Keratinocyte (primary cell): Measurements from ENCODE around the gene PRPF6. TPM values are rescaled to one million over a fixed set of nuclear protein-coding genes. Genes with fewer than 3 reads are reported as not detected.

ENCODE experiments used
- DNase-seq: peaks from one replicate; pipeline ENCODE4 v3.0.0-alpha.2; 2011; ENCODE audit warnings: low read depth, missing footprints, low spot score
- FAIRE-seq: peaks from 2 replicates; lab custom pipeline; 2011; peaks lifted over from hg19 to GRCh38; lab: Jason Lieb, UNC
- H2AFZ ChIP-seq: 2 replicates; pipeline ENCODE4 v1.6.0; 2012; ENCODE audit warnings: low read length, control low read depth, inconsistent platforms; ENCODE audit not compliant: control insufficient read depth
- H3K27ac ChIP-seq: 2 replicates; pipeline ENCODE4 v1.5.1; 2011; ENCODE audit warnings: low read length; ENCODE audit not compliant: control insufficient read depth, insufficient read depth
- H3K27me3 ChIP-seq: 3 replicates; pipeline ENCODE4 v1.6.0; 2011; ENCODE audit warnings: low read length; ENCODE audit not compliant: control insufficient read depth, insufficient read depth; ENCODE audit errors: extremely low read depth
- H3K36me3 ChIP-seq, 2 experiments: 2 replicates in 1 of 2; 3 replicates in 1 of 2; pipeline ENCODE4 v1.5.1; 2011; ENCODE audit warnings: low read length in 2 of 2, mild to moderate bottlenecking in 1 of 2; ENCODE audit not compliant: control insufficient read depth in 2 of 2, insufficient read depth in 2 of 2; ENCODE audit errors: extremely low read depth in 1 of 2
- H3K4me1 ChIP-seq: 3 replicates; pipeline ENCODE4 v1.5.1; 2011; ENCODE audit warnings: low read length; ENCODE audit not compliant: control insufficient read depth, insufficient read depth; ENCODE audit errors: extremely low read depth
- H3K4me2 ChIP-seq: 3 replicates; pipeline ENCODE4 v1.6.0; 2011; ENCODE audit warnings: low read depth, low read length; ENCODE audit not compliant: control insufficient read depth, insufficient read depth; ENCODE audit errors: extremely low read depth
- H3K4me3 ChIP-seq, 3 experiments: fragments of 200-600 bp in 1 of 3; sonication (generic) in 1 of 3; 2 replicates in 2 of 3; 3 replicates in 1 of 3; pipeline ENCODE4 v1.5.1; 2011 to 2016; ENCODE audit warnings: low read length in 3 of 3, mild to moderate bottlenecking in 3 of 3, control low read depth in 2 of 3, inconsistent platforms in 1 of 3, low read depth in 1 of 3, mixed read lengths in 1 of 3, mixed run types in 1 of 3, moderate library complexity in 1 of 3; ENCODE audit not compliant: control insufficient read depth in 2 of 3, insufficient read depth in 2 of 3; ENCODE audit errors: extremely low read depth in 1 of 3
- H3K79me2 ChIP-seq: 2 replicates; pipeline ENCODE4 v1.6.0; 2012; ENCODE audit warnings: low read length; ENCODE audit not compliant: control insufficient read depth, insufficient read depth
- H3K9ac ChIP-seq: 3 replicates; pipeline ENCODE4 v1.6.0; 2011; ENCODE audit warnings: low read length; ENCODE audit not compliant: control insufficient read depth, insufficient read depth; ENCODE audit errors: extremely low read depth
- H3K9me1 ChIP-seq: 3 replicates; pipeline ENCODE4 v1.6.0; 2011; ENCODE audit warnings: low read length; ENCODE audit not compliant: control insufficient read depth, insufficient read depth; ENCODE audit errors: extremely low read depth
- H3K9me3 ChIP-seq: 2 replicates; pipeline ENCODE4 v1.5.1; 2012; ENCODE audit warnings: low read depth, low read length; ENCODE audit not compliant: control insufficient read depth
- H4K20me1 ChIP-seq: 3 replicates; pipeline ENCODE4 v1.6.0; 2011; ENCODE audit warnings: low read length; ENCODE audit not compliant: control insufficient read depth, insufficient read depth; ENCODE audit errors: extremely low read depth
- CTCF ChIP-seq, 3 experiments: IDR thresholded peaks in 1 of 3; conservative IDR thresholded peaks in 1 of 3; optimal IDR thresholded peaks in 1 of 3; 2 replicates in 2 of 3; 3 replicates in 1 of 3; pipeline versions ENCODE3 to v1.5.1; 2011; ENCODE audit warnings: low read length in 3 of 3, mild to moderate bottlenecking in 3 of 3, moderate library complexity in 2 of 3, control low read depth in 1 of 3, inconsistent platforms in 1 of 3; ENCODE audit not compliant: insufficient read depth in 2 of 3; ENCODE audit errors: extremely low read depth in 1 of 3
- EZH2 ChIP-seq: IDR thresholded peaks from one replicate; pipeline ENCODE4 v1.6.1; 2012; ENCODE audit warnings: inconsistent platforms, mild to moderate bottlenecking, low read length, moderate library complexity
- dilution Hi-C: fragments of 300-500 bp; cut with MboI; formaldehyde crosslinking; loops from one replicate; pipeline ENCODE4 v1.7.0; 2020; ENCODE audit warnings: low sequenced_read_pairs; ENCODE audit not compliant: extremely low pct_ligation_motif_present
- polyA plus RNA-seq, 5 experiments: library from polyadenylated mRNA; depleted of rRNA in 3 of 5; stranded (reverse) in 3 of 5; stranded (forward) in 1 of 5; unstranded in 1 of 5; fragments of >200 nt; gene quantifications; 1 replicate in 1 of 5; 2 replicates in 3 of 5; 3 replicates in 1 of 5; pipeline versions ENCODE4 v1.2.1 to v1.2.3, GENCODE V29; 2011 to 2012; ENCODE audit warnings: missing spikeins in 2 of 5, low read depth in 1 of 5, low replicate concordance in 1 of 5

PRPF6 gene
- polyA plus RNA-seq, 1 donor (not counting 4 experiments of a cell fraction or from before 2014, with no cell fraction given) = 30.5 TPM

GRCh38 chr20:63963348-63963741, 17.6 kb upstream of the PRPF6 start:
- Histone ChIP-seq H3K27ac (no peak overlapping the region), H3K4me3 (no peak overlapping the region), H3K9ac (no peak overlapping the region)

GRCh38 chr20:63963784-63964301, 17.1 kb upstream of the PRPF6 start:
- H3K4me2 ChIP-seq = no peak overlapping the region
- FAIRE-seq = no peak

More at GRCh38 chr20:63963348-63963741, 17.6 kb upstream of the PRPF6 start:
- TF ChIP-seq CTCF (optimal IDR thresholded peaks at IDR 0.05 in 1 of 3, IDR thresholded peaks at IDR 0.05 in 1 of 3, conservative IDR thresholded peaks at IDR 0.05 in 1 of 3; ENCODE audit: extremely low read depth in 1 of 3, insufficient read depth in 2 of 3, low read length in 3 of 3) (no peak), EZH2 (no peak)
- H3K36me3 ChIP-seq = peaks cover 34 to 35% of the 10 kb centered on the region in 2 experiments
- no peak overlapping the region for H3K4me2 ChIP-seq
- dilution Hi-C loops = no loop called here
- no peaks in the 10 kb centered on the region for H4K20me1 ChIP-seq
- H3K4me1 ChIP-seq = no peaks in the 10 kb centered on the region
- FAIRE-seq (no peak), DNase-seq (no peak)
- H2AFZ ChIP-seq = no peak overlapping the region
- no peaks in the 10 kb centered on the region for H3K27me3 ChIP-seq
- peaks cover 2% of the 10 kb centered on the region for H3K79me2 ChIP-seq
- peaks cover 4% of the 10 kb centered on the region for H3K9me3 ChIP-seq
- H3K9me1 ChIP-seq = no peaks in the 10 kb centered on the region

More at GRCh38 chr20:63963784-63964301, 17.1 kb upstream of the PRPF6 start:
- TF ChIP-seq EZH2 (no peak), CTCF (optimal IDR thresholded peaks at IDR 0.05 in 1 of 3, IDR thresholded peaks at IDR 0.05 in 1 of 3, conservative IDR thresholded peaks at IDR 0.05 in 1 of 3; ENCODE audit: extremely low read depth in 1 of 3, insufficient read depth in 2 of 3, low read length in 3 of 3) (no peak)
- no peak overlapping the region for H3K4me3 ChIP-seq
- peaks cover 32 to 34% of the 10 kb centered on the region in 2 experiments for H3K36me3 ChIP-seq
- no peak overlapping the region for H2AFZ ChIP-seq
- peaks cover 2% of the 10 kb centered on the region for H3K4me1 ChIP-seq
- no peak for DNase-seq
- no peak overlapping the region for H3K9ac ChIP-seq
- no peaks in the 10 kb centered on the region for H3K9me1 ChIP-seq
- peaks cover 4% of the 10 kb centered on the region for H3K9me3 ChIP-seq
- dilution Hi-C loops = no loop called here
- no peak overlapping the region for H3K27ac ChIP-seq
- no peaks in the 10 kb centered on the region for H4K20me1 ChIP-seq
- no peaks in the 10 kb centered on the region for H3K27me3 ChIP-seq
- H3K79me2 ChIP-seq = peaks cover 7% of the 10 kb centered on the region
